CD4-positive, alpha-beta memory T cell (primary cell): ENCODE results near the gene CABP4. TPM values are rescaled to one million over a fixed set of nuclear protein-coding genes. Genes with fewer than 3 reads are reported as not detected.
"Not testable (repeated sequence)": the region's sequence is repeated elsewhere in the genome, so short reads cannot be mapped to it uniquely, and the experiment has no call there.

ENCODE experiments used
- CTCF ChIA-PET: fragments of 350-600 bp; sonication (Branson Sonifier 250); formaldehyde crosslinking; loops from one replicate; lab custom pipeline; 2021; ENCODE audit warnings: inconsistent platforms; ENCODE audit not compliant: partially characterized antibody; lab: Charles Lee
- POLR2A ChIA-PET: fragments of 350-600 bp; sonication (Branson Sonifier 250); formaldehyde crosslinking; loops from one replicate; lab custom pipeline; 2021; ENCODE audit not compliant: partially characterized antibody; lab: Charles Lee
- DNase-seq, 5 donors: peaks; one replicate each; pipeline versions ENCODE4 v3.0.0 to v3.0.0-alpha.2; 2020 to 2022; ENCODE audit warnings: mixed read lengths in 1 of 5
- H3K27ac ChIP-seq: one replicate; pipeline ENCODE4 v1.7.0; 2013; ENCODE audit warnings: low read depth, low read length
- H3K27me3 ChIP-seq: 2 replicates; pipeline ENCODE4 v1.7.0; 2013; ENCODE audit warnings: mild to moderate bottlenecking, low read length, moderate library complexity; ENCODE audit not compliant: insufficient read depth
- H3K36me3 ChIP-seq: 2 replicates; pipeline ENCODE4 v1.7.0; 2013; ENCODE audit warnings: mild to moderate bottlenecking, low read length, moderate library complexity; ENCODE audit not compliant: insufficient read depth
- H3K4me1 ChIP-seq: 2 replicates; pipeline ENCODE4 v1.7.0; 2013; ENCODE audit warnings: mild to moderate bottlenecking, low read length, moderate library complexity; ENCODE audit not compliant: insufficient read depth
- H3K4me3 ChIP-seq, 2 donors: one replicate each; pipeline ENCODE4 v1.7.0; 2013; ENCODE audit warnings: low read length in 2 of 2, mild to moderate bottlenecking in 1 of 2
- H3K9me3 ChIP-seq, 2 donors: one replicate each; pipeline ENCODE4 v1.7.0; 2013; ENCODE audit warnings: low read length in 2 of 2, control low read depth in 1 of 2; ENCODE audit not compliant: control insufficient read depth in 1 of 2
- H3K27ac Mint-ChIP-seq, 7 donors: one replicate each; pipeline ENCODE4 v1.8.0; 2020 to 2021; ENCODE audit warnings: mixed read lengths in 7 of 7, mild to moderate bottlenecking in 6 of 7, inconsistent platforms in 3 of 7, moderate library complexity in 3 of 7
- H3K27me3 Mint-ChIP-seq, 2 donors: one replicate each; pipeline ENCODE4 v1.8.0; 2020 to 2021; ENCODE audit warnings: mixed read lengths in 2 of 2
- H3K36me3 Mint-ChIP-seq, 2 donors: one replicate each; pipeline ENCODE4 v1.8.0; 2020 to 2021; ENCODE audit warnings: mixed read lengths in 2 of 2, inconsistent platforms in 1 of 2, mild to moderate bottlenecking in 1 of 2
- H3K4me1 Mint-ChIP-seq, 4 donors: one replicate each; pipeline ENCODE4 v1.8.0; 2020 to 2021; ENCODE audit warnings: mixed read lengths in 4 of 4, mild to moderate bottlenecking in 1 of 4
- H3K4me3 Mint-ChIP-seq, 8 donors: one replicate each; pipeline ENCODE4 v1.8.0; 2020 to 2021; ENCODE audit warnings: mixed read lengths in 8 of 8, mild to moderate bottlenecking in 7 of 8, moderate library complexity in 6 of 8, inconsistent platforms in 3 of 8
- H3K9me3 Mint-ChIP-seq, 8 donors: one replicate each; pipeline ENCODE4 v1.8.0; 2020 to 2021; ENCODE audit warnings: mixed read lengths in 8 of 8, mild to moderate bottlenecking in 5 of 8, inconsistent platforms in 3 of 8, moderate library complexity in 1 of 8
- intact Hi-C: fragments of 100-400 bp; cut with micrococcal nuclease; formaldehyde crosslinking; loops from one replicate; pipeline ENCODE4 v1.15.1; 2023
- polyA plus RNA-seq, 2 donors: library from polyadenylated mRNA; unstranded; fragments of 300-500 nt; fragmentation: Illumina TruSeq; gene quantifications; one replicate each; pipeline ENCODE4 v1.2.3, GENCODE V29; 2021
- total RNA-seq, 2 experiments: library from RNA; stranded (reverse); gene quantifications; one replicate each; pipeline ENCODE4 v1.2.3, GENCODE V29; 2021

The CABP4 gene
- total and polyA plus RNA-seq, 4 experiments from 2014 or later, result 0.27 to 2.3 (median 1.1) TPM

DNA sequence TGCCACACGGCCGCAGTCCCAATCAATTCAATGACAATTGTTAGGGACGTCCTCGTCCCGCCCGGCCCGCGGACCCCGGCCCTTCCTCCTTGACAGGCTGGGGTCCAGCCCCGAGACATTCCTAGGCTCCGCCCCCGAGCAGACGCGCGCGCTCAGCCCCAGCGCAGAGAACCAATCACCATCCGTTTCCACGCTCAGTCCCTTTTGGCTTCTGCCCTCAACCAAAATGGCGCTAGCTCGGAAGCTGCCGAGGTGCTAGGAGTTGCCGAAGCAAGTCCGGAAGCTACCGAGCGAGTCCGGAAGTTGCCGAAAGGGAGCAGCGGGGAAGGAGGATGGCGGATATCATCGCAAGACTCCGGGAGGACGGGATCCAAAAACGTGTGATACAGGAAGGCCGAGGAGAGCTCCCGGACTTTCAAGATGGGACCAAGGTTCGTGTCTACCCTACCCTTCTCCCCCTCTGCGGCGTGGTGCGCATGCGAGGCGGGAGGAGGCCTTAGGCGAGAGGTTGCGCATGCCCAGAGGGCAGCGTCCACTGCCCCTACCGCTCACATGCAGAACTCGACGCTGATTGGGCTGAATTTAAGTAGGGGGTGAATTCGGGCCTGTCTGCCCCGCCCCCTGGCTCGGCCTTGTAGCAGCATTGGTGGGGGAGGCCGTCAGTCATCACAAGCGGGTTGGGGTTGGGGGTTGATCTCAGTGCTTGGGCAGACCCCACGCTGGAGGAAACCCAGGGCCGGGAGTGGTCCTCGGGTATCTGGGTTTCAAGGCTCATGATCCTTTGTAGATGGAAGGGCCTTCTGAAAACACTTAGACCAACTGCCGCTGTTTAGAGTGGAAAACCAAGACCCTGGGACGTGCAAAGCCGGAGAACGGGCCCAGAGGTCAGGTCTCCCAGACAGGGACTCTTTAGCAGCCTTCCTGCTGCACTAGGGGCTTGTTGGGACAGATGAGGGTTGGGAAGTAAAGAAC is 28.0 kb downstream of the CABP4 start, which contains the start of gene AIP:
Gene AIP (plus strand): TSS at position 200 of the 972 bp plus-strand sequence. CDS start 133 bp downstream, at position 333.
- ChIA-PET CTCF (interaction anchor here (0.6 to 1.7 kb wide), 13 partner anchors 9 to 91 kb away, joined by 3 to 9 read pairs (median 4); partner anchors contain the start of genes PPP1CA, PTPRCAP, RAD9A and TMEM134), POLR2A (interaction anchor here (0.8 to 16.2 kb wide), 23 partner anchors 9 to 364 kb away, joined by 3 to 279 read pairs (median 10); partner anchors contain the start of genes CDK2AP2, CORO1B, KDM2A and PITPNM1)
- peak within 1 kb of the TSS; percentile 91 for H3K27ac ChIP-seq
- peaks cover 57% of the 10 kb centered on the region for H3K4me1 ChIP-seq
- H3K36me3 ChIP-seq, result peaks cover 6% of the 10 kb centered on the region
- intact Hi-C loops, result loop anchor here (1.0 to 2.0 kb wide), 4 partner anchors 14 to 130 kb away; partner anchors contain the start of genes POLD4 and TMEM134
- Mint-ChIP-seq H3K36me3 (peaks cover 8 to 25% of the 10 kb centered on the region in 2 donors), H3K9me3 (no peaks in the 10 kb centered on the region), H3K4me1 (peaks cover 41 to 59% (median 50%) of the 10 kb centered on the region in 4 donors), H3K27me3 (no peaks in the 10 kb centered on the region), H3K27ac (peak within 1 kb of the TSS; percentile 94 to 100 (median 99)), H3K4me3 (peak within 1 kb of the TSS; percentile 95 to 100 (median 98))
- peak within 1 kb of the TSS; percentile 64 to 78 for H3K4me3 ChIP-seq
- H3K27me3 ChIP-seq, result no peaks in the 10 kb centered on the region
- no peaks in the 10 kb centered on the region for H3K9me3 ChIP-seq
- peak; percentile 97 to 98 (median 98) for DNase-seq

- ChIA-PET CTCF (interaction anchor here (0.6 to 2.1 kb wide), 7 partner anchors 15 to 316 kb away, joined by 3 to 9 read pairs (median 3); partner anchors contain the start of genes PPP1CA and TMEM134), POLR2A (interaction anchor here (0.5 to 16.2 kb wide), 29 partner anchors 8 to 1366 kb away, joined by 3 to 279 read pairs (median 7); partner anchors contain the start of genes CORO1B, PITPNM1, POLD4 and PPP1CA)
- Mint-ChIP-seq H3K4me1 (peaks cover 42 to 68% (median 54%) of the 10 kb centered on the region in 4 donors), H3K4me3 (peak overlapping the region; percentile 95 to 100 (median 98)), H3K27me3 (no peaks in the 10 kb centered on the region), H3K9me3 (no peaks in the 10 kb centered on the region), H3K36me3 (peaks cover 9 to 33% of the 10 kb centered on the region in 2 donors), H3K27ac (peak overlapping the region; percentile 94 to 100 (median 99))
- Histone ChIP-seq H3K36me3 (peaks cover 11% of the 10 kb centered on the region), H3K27ac (peak overlapping the region; percentile 91), H3K4me1 (peaks cover 66% of the 10 kb centered on the region), H3K4me3 (peak overlapping the region; percentile 64 to 78), H3K9me3 (no peaks in the 10 kb centered on the region), H3K27me3 (no peaks in the 10 kb centered on the region)
- intact Hi-C loops, result loop anchor here (1.0 to 2.0 kb wide), 6 partner anchors 20 to 131 kb away; partner anchors contain the start of genes POLD4, PTPRCAP and RAD9A
- peak; percentile 73 to 86 (median 79) for DNase-seq
These were observed 28.9 kb downstream of the CABP4 start for GRCh38 chr11:67483831-67484665.

DNA sequence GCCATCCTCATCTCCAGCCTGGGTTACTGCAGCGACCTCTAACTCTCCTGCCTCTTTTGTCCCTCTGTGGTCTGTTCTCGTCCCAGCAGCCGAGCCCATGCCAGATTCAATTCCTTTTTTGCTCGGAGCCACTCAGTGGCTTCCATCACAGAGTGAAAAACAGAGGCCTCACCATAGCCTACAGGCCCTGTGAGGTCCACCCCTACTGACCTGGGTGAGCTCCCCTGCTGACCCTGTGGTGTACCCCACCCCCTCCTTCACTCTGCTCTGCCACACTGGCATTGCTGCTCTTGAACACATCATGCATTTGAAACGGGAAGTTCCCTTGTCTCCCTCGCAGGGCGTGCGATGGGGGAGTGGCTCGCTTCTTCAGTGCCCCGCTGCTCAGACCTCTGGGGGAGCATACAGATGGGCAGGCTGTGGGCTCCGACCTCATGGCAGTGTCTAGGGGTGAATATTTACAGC is 29.7 kb downstream of the CABP4 start:
- H3K4me1 ChIP-seq, result peaks cover 71% of the 10 kb centered on the region
- CTCF ChIA-PET, result interaction anchor here (0.7 to 2.1 kb wide), 5 partner anchors 15 to 128 kb away, joined by 3 to 9 read pairs (median 3); partner anchors contain the start of gene PPP1CA
- H3K36me3 Mint-ChIP-seq, result peaks cover 13 to 38% of the 10 kb centered on the region in 2 donors

GRCh38 chr11:67485873-67486361 is 30.8 kb downstream of the CABP4 start:
- peak overlapping the region; percentile 66 for H3K27ac ChIP-seq
- DNase-seq, result peak; percentile 36 to 63 (median 46)
- H3K9me3 ChIP-seq, H3K27me3 ChIP-seq, H3K9me3 Mint-ChIP-seq, intact Hi-C loops, H3K27me3 Mint-ChIP-seq: not testable (repeated sequence)
- H3K36me3 ChIP-seq, result peaks cover 29% of the 10 kb centered on the region
- Mint-ChIP-seq H3K4me3 (peak overlapping the region; percentile 69 to 100 (median 96)), H3K4me1 (peaks cover 46 to 74% (median 61%) of the 10 kb centered on the region in 4 donors), H3K36me3 (peaks cover 18 to 46% of the 10 kb centered on the region in 2 donors), H3K27ac (peak overlapping the region; percentile 86 to 99 (median 95))
- H3K4me1 ChIP-seq, result peaks cover 71% of the 10 kb centered on the region
- CTCF ChIA-PET, result interaction anchor here (1.1 to 2.1 kb wide), 5 partner anchors 17 to 129 kb away, joined by 3 to 9 read pairs (median 4); partner anchors contain the start of gene PPP1CA
- peak overlapping the region in 1 of 2 donors; percentile 45 for H3K4me3 ChIP-seq
- POLR2A ChIA-PET, result interaction anchor here (0.6 to 16.2 kb wide), 15 partner anchors 10 to 208 kb away, joined by 3 to 279 read pairs (median 15); partner anchors contain the start of genes PITPNM1, POLD4, PPP1CA and PTPRCAP

More for the DNA sequence above, 29.7 kb downstream of the CABP4 start:
- peak overlapping the region; percentile 95 to 100 (median 98) for H3K4me3 Mint-ChIP-seq
- Histone ChIP-seq H3K9me3 (no peaks in the 10 kb centered on the region), H3K4me3 (peak overlapping the region; percentile 32 to 78), H3K27me3 (no peaks in the 10 kb centered on the region), H3K27ac (peak overlapping the region; percentile 91), H3K36me3 (peaks cover 19% of the 10 kb centered on the region)
- peaks cover 46 to 73% (median 59%) of the 10 kb centered on the region in 4 donors for H3K4me1 Mint-ChIP-seq
- H3K27ac Mint-ChIP-seq, result peak overlapping the region; percentile 94 to 100 (median 99)
- DNase-seq, result peak; percentile 44 to 86 (median 50)
- no peaks in the 10 kb centered on the region for H3K27me3 Mint-ChIP-seq
- POLR2A ChIA-PET, result interaction anchor here (0.7 to 16.2 kb wide), 21 partner anchors 8 to 213 kb away, joined by 3 to 279 read pairs (median 15); partner anchors contain the start of genes CORO1B, PITPNM1, POLD4 and PPP1CA
- intact Hi-C loops, result loop anchor here (1.0 kb wide), 3 partner anchors 21 to 94 kb away; partner anchors contain the start of genes PTPRCAP and RAD9A
- H3K9me3 Mint-ChIP-seq, result no peaks in the 10 kb centered on the region

GRCh38 chr11:67486481-67487195 is 31.5 kb downstream of the CABP4 start:
- Histone ChIP-seq H3K36me3 (peaks cover 35% of the 10 kb centered on the region), H3K4me1 (peaks cover 71% of the 10 kb centered on the region), H3K27ac (peak overlapping the region; percentile 66), H3K9me3 (no peaks in the 10 kb centered on the region), H3K27me3 (no peaks in the 10 kb centered on the region), H3K4me3 (peak overlapping the region in 1 of 2 donors; percentile 45)
- ChIA-PET POLR2A (interaction anchor here (0.6 to 16.2 kb wide), 15 partner anchors 8 to 247 kb away, joined by 3 to 279 read pairs (median 15); partner anchors contain the start of genes PITPNM1, POLD4, PPP1CA and PTPRCAP), CTCF (interaction anchor here (1.3 to 1.5 kb wide), 3 partner anchors 18 to 85 kb away, joined by 4 read pairs; partner anchors contain the start of gene PPP1CA)
- no peaks in the 10 kb centered on the region for H3K9me3 Mint-ChIP-seq
- peaks cover 18 to 52% of the 10 kb centered on the region in 2 donors for H3K36me3 Mint-ChIP-seq
- H3K27me3 Mint-ChIP-seq, result no peaks in the 10 kb centered on the region
- H3K4me1 Mint-ChIP-seq, result peaks cover 46 to 75% (median 61%) of the 10 kb centered on the region in 4 donors
- peak in 1 of 5 donors; percentile 60 for DNase-seq
- peak overlapping the region; percentile 86 to 99 (median 95) for H3K27ac Mint-ChIP-seq
- peak overlapping the region; percentile 69 to 100 (median 96) for H3K4me3 Mint-ChIP-seq
- intact Hi-C loops, result no loop called here
